Measurements from ENCODE around the gene SH2D6. TPM values are rescaled to one million over a fixed set of nuclear protein-coding genes. Genes with fewer than 3 reads are reported as not detected.
A peak's percentile ranks its signal among the peaks of the same experiment; 100 is the strongest.

The SH2D6 gene
- total and polyA plus RNA-seq, 8 donors = 0.42 to 1.3 (median 0.80) TPM

- H3K4me3 ChIP-seq = no peak overlapping the region
- no peak for DNase-seq
- H3K36me3 ChIP-seq = no peaks in the 10 kb centered on the region
- TF ChIP-seq, protein P1, sequence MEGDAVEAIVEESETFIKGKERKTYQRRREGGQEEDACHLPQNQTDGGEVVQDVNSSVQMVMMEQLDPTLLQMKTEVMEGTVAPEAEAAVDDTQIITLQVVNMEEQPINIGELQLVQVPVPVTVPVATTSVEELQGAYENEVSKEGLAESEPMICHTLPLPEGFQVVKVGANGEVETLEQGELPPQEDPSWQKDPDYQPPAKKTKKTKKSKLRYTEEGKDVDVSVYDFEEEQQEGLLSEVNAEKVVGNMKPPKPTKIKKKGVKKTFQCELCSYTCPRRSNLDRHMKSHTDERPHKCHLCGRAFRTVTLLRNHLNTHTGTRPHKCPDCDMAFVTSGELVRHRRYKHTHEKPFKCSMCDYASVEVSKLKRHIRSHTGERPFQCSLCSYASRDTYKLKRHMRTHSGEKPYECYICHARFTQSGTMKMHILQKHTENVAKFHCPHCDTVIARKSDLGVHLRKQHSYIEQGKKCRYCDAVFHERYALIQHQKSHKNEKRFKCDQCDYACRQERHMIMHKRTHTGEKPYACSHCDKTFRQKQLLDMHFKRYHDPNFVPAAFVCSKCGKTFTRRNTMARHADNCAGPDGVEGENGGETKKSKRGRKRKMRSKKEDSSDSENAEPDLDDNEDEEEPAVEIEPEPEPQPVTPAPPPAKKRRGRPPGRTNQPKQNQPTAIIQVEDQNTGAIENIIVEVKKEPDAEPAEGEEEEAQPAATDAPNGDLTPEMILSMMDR (IDR thresholded peaks at IDR 0.05) = no peak
- H3K27me3 ChIP-seq = no peaks in the 10 kb centered on the region
- peaks cover 12 to 28% of the 10 kb centered on the region in 2 donors for H3K4me1 ChIP-seq
- ATAC-seq = no peak
- peak overlapping the region in 1 of 2 donors; percentile 13 for H3K27ac ChIP-seq
- H3K9me3 ChIP-seq = no peaks in the 10 kb centered on the region
- intact Hi-C loops (cut with DNase I) = no loop called here
These were observed 23.4 kb downstream of the SH2D6 start for GRCh38 chr2:85441864-85442263.

- H3K36me3 ChIP-seq = no peaks in the 10 kb centered on the region
- H3K27me3 ChIP-seq = no peaks in the 10 kb centered on the region
- H3K4me1 ChIP-seq = peaks cover 0 to 4% of the 10 kb centered on the region in 2 donors
- ATAC-seq (no peak), DNase-seq (no peak)
- no peak overlapping the region for H3K27ac ChIP-seq
- intact Hi-C loops (cut with DNase I) = no loop called here
- no peak overlapping the region for H3K4me3 ChIP-seq
- TF ChIP-seq, protein P1 (IDR thresholded peaks at IDR 0.05) = no peak
- H3K9me3 ChIP-seq = no peaks in the 10 kb centered on the region
These were observed 26.2 kb downstream of the SH2D6 start for GRCh38 chr2:85444629-85445172.

DNA sequence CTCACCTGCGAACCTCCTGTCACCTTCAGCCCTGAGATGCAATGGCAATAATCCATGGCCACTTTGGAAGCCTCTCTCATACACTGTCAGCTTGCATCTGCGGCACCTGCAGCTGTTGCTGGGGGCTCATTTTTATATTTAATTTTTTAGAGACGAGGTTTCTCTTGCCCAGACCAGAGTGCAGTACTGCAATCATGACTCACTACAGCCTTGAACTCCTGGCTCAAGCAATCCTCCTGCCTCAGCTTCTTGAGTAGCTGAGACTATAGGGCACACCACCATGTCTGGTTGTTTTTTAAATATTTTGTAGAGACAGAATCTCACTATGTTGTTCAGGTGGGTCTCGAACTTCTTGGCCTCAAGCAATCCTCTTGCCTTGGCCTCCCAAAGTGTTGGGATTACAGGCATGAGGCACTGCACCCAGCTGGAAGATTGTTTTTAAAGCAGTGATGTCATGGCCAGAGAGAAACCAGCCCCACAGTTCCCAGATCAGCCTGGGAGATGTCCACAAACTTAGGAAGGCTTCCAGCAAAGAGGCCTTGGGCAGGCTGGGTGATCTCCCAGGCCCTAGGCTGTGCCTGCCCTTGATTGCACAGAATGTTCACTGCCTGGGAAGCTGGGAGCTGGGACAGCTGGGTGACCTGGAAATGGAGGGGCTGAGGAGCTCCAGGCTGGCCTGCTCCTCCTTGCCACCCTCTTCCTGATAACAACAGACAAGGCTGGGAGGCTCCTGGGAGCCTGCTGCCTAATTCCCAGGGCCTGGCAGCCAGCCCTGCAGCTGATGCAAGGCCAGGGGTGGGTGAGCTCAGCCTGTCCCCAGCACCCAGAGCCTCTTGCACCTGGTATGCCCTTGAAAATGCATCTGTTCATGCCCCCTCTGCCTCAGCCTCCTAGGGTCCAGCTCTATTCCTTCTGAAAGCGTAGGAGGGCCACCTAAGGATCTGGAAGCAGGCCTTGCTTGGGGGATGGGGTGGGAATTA is 27.1 kb downstream of the SH2D6 start:
- Histone ChIP-seq H3K9me3 (no peaks in the 10 kb centered on the region), H3K4me3 (no peak overlapping the region), H3K4me1 (peaks cover 0 to 4% of the 10 kb centered on the region in 2 donors), H3K36me3 (no peaks in the 10 kb centered on the region), H3K27me3 (no peaks in the 10 kb centered on the region), H3K27ac (peak overlapping the region; percentile 13 to 25)
- DNase-seq (no peak), ATAC-seq (peak; percentile 37)
- TF ChIP-seq, protein P1 (IDR thresholded peaks at IDR 0.05) = no peak
- intact Hi-C loops (cut with DNase I) = no loop called here

DNA sequence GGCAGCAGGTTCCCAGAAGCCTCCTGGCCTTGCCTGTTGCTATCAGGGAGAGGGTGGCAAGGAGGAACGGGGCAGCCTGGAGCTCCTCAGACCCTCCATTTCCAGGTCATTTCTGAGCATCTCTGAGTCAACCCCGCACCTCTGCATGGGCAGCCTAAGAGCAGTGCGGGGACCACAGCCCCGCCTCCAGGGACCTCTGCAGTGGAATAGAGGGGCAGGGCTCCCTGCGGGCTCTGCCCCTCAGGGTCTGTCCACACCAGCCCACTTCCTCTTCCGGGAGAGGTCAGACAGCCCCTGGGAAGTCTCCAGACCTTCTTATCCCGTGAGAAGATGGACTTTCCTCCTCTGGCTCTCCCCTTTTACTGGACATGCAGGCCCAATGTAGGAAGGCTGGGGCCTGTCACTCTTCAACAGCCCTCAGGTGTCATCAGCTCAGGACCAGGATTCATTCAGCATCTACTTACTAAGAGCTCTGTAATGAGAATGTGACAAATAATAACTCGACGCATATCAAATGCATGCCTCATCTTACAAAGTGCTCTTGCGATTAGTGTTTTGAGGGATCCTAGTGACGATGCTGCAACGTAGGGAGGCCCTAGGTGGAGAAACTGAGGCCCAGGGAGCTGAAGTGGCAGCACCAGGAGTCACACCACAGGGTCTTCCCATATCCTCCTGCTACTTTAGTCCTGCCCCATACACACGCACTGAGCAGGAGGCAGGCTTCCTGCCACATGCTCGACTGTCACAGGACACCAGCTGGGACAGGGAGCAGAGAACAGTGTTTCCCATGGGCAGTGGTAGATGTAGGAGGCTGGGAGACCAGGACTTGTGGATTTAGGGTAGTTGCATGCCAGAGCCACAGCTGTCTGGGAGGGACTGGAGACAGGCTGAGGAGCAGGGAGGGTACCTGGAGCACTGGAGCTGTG is 28.0 kb downstream of the SH2D6 start:
- TF ChIP-seq, protein P1 (IDR thresholded peaks at IDR 0.05) = no peak

More for the DNA sequence above, 28.0 kb downstream of the SH2D6 start:
- Histone ChIP-seq H3K9me3 (no peaks in the 10 kb centered on the region), H3K27me3 (no peaks in the 10 kb centered on the region), H3K36me3 (no peaks in the 10 kb centered on the region), H3K27ac (peak overlapping the region in 1 of 2 donors; percentile 25), H3K4me3 (no peak overlapping the region), H3K4me1 (peaks cover 0 to 1% of the 10 kb centered on the region in 2 donors)
- ATAC-seq (no peak), DNase-seq (no peak)
- intact Hi-C loops (cut with DNase I) = no loop called here

All from left lung (tissue), 10 donors.